H1 (cell line): Measurements from ENCODE around the gene JAKMIP2.
A peak's percentile ranks its signal among the peaks of the same experiment; 100 is the strongest.

Experiments
- CBX8 ChIP-seq: fragments of 300-800, 300-1000 bp; sonication (generic); IDR thresholded peaks from 2 replicates; pipeline ENCODE4 v1.7.1; 2016; ENCODE audit warnings: low read depth, low read length, borderline replicate concordance
- CREB1 ChIP-seq: IDR thresholded peaks from 2 replicates; pipeline ENCODE4 v1.6.1; 2012; ENCODE audit warnings: inconsistent platforms
- MAFK ChIP-seq: IDR thresholded peaks from 2 replicates; pipeline ENCODE4 v1.6.1; 2012; ENCODE audit warnings: low read depth, mild to moderate bottlenecking, improper control_type of control experiment, low read length
- MAX ChIP-seq: IDR thresholded peaks from 2 replicates; pipeline ENCODE4 v1.6.1; 2012; ENCODE audit warnings: inconsistent platforms
- SP1 ChIP-seq: IDR thresholded peaks from 2 replicates; pipeline ENCODE4 v1.6.1; 2011; ENCODE audit warnings: low read depth, low read length
- TEAD4 ChIP-seq: IDR thresholded peaks from 2 replicates; pipeline ENCODE4 v1.6.1; 2012; ENCODE audit warnings: low read depth, low read length, inconsistent platforms, mixed read lengths
- TF ChIP-seq, protein P1 (sequence below), 3 experiments: IDR thresholded peaks; 1 replicate in 2 of 3; 2 replicates in 1 of 3; pipeline versions ENCODE4 v1.5.1 to v1.6.1; 2011; ENCODE audit warnings: low read length in 3 of 3, mild to moderate bottlenecking in 3 of 3, inconsistent platforms in 2 of 3, low read depth in 1 of 3, moderate library complexity in 1 of 3; ENCODE audit not compliant: insufficient read depth in 1 of 3; ENCODE audit errors: control extremely low read depth in 1 of 3

DNA sequence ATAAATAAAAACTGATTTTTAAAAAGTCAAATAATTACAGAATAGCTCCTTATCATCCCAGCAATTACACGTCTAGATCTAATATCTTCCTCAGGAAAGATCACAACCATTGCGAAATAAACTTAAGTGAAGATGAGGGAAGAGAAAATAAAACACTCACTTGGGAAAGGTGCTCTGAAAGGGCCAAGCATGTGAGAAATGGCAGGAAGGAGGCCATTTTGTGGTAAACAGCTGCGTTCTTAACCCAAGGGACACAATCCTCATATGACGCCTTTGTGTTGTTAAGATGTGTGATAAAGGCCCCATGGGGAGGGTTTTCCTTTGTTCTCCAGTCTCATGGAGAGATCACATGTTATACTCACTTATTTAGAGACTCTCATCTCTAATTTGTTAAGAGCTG, 32.5 kb downstream of the JAKMIP2 start:
- TF ChIP-seq, protein P1, sequence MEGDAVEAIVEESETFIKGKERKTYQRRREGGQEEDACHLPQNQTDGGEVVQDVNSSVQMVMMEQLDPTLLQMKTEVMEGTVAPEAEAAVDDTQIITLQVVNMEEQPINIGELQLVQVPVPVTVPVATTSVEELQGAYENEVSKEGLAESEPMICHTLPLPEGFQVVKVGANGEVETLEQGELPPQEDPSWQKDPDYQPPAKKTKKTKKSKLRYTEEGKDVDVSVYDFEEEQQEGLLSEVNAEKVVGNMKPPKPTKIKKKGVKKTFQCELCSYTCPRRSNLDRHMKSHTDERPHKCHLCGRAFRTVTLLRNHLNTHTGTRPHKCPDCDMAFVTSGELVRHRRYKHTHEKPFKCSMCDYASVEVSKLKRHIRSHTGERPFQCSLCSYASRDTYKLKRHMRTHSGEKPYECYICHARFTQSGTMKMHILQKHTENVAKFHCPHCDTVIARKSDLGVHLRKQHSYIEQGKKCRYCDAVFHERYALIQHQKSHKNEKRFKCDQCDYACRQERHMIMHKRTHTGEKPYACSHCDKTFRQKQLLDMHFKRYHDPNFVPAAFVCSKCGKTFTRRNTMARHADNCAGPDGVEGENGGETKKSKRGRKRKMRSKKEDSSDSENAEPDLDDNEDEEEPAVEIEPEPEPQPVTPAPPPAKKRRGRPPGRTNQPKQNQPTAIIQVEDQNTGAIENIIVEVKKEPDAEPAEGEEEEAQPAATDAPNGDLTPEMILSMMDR (IDR thresholded peaks at IDR 0.05; ENCODE audit: control extremely low read depth in 1 of 3, insufficient read depth in 1 of 3, low read depth in 1 of 3, low read length in 3 of 3) = no peak
- TF ChIP-seq CBX8 (no peak), MAX (peak; percentile 51; the same call in 1 of the 2 replicates), SP1 (no peak), CREB1 (no peak), MAFK (no peak), TEAD4 (peak; percentile 49; the same call in 1 of the 2 replicates)
